NK-92 (cell line): ENCODE results near the gene MYO16.

Experiments
- DNase-seq: peaks from one replicate; lab custom pipeline; 2025; ENCODE audit not compliant: unreplicated experiment; lab: John Stamatoyannopoulos, UW

MYO16 gene

GRCh38 chr13:109146912-109147647, 517.7 kb downstream of the MYO16 start:
- no peak for DNase-seq

GRCh38 chr13:109148243-109148642, 518.8 kb downstream of the MYO16 start:
- no peak for DNase-seq

GRCh38 chr13:109150696-109151095, 521.3 kb downstream of the MYO16 start:
- no peak for DNase-seq

- no peak for DNase-seq
Observed at GRCh38 chr13:109151255-109151654, 521.8 kb downstream of the MYO16 start.

- no peak for DNase-seq
Observed at GRCh38 chr13:109151696-109152095, 522.3 kb downstream of the MYO16 start.

- no peak for DNase-seq
Observed at GRCh38 chr13:109152311-109152820, 523.0 kb downstream of the MYO16 start.

GRCh38 chr13:109152941-109153340, 523.5 kb downstream of the MYO16 start:
- no peak for DNase-seq

- no peak for DNase-seq
Observed at GRCh38 chr13:109154146-109154545, 524.7 kb downstream of the MYO16 start.

- no peak for DNase-seq
Observed at GRCh38 chr13:109154546-109154945, 525.1 kb downstream of the MYO16 start.

GRCh38 chr13:109154966-109155761, 525.8 kb downstream of the MYO16 start:
- DNase-seq, result no peak

GRCh38 chr13:109156181-109156935, 526.9 kb downstream of the MYO16 start:
- no peak for DNase-seq

GRCh38 chr13:109157275-109157674, 527.9 kb downstream of the MYO16 start:
- no peak for DNase-seq

GRCh38 chr13:109158383-109158782, 529.0 kb downstream of the MYO16 start:
- no peak for DNase-seq

- no peak for DNase-seq
Observed at GRCh38 chr13:109159650-109160309, 530.4 kb downstream of the MYO16 start.

GRCh38 chr13:109160357-109160756, 530.9 kb downstream of the MYO16 start:
- no peak for DNase-seq

GRCh38 chr13:109160887-109161669, 531.7 kb downstream of the MYO16 start:
- no peak for DNase-seq

- peak; percentile 11 for DNase-seq
Observed at GRCh38 chr13:109162248-109163036, 533.0 kb downstream of the MYO16 start.

GRCh38 chr13:109163037-109163379, 533.6 kb downstream of the MYO16 start:
- DNase-seq, result no peak

GRCh38 chr13:109165417-109165904, 536.0 kb downstream of the MYO16 start:
- no peak for DNase-seq
